Ectodermal cell (in vitro differentiated cells): ENCODE results near the gene CATSPERD.
"Not testable (repeated sequence)": the region's sequence is repeated elsewhere in the genome, so short reads cannot be mapped to it uniquely, and the experiment has no call there.

Source experiments
- H3K27ac ChIP-seq: 2 replicates; pipeline ENCODE4 v1.7.0; 2013; ENCODE audit warnings: mild to moderate bottlenecking, low read depth, low read length; ENCODE audit not compliant: insufficient read depth, poor library complexity, severe bottlenecking
- H3K27me3 ChIP-seq: 2 replicates; pipeline ENCODE4 v1.7.0; 2013; ENCODE audit warnings: mild to moderate bottlenecking, low read length; ENCODE audit not compliant: insufficient read depth, control insufficient read depth, poor library complexity, severe bottlenecking
- H3K36me3 ChIP-seq: one replicate; pipeline ENCODE4 v1.7.0; 2013; ENCODE audit warnings: low read length; ENCODE audit not compliant: control insufficient read depth, insufficient read depth
- H3K4me1 ChIP-seq: one replicate; pipeline ENCODE4 v1.7.0; 2013; ENCODE audit warnings: low read length; ENCODE audit not compliant: control insufficient read depth, insufficient read depth
- H3K4me3 ChIP-seq: 2 replicates; pipeline ENCODE4 v1.7.0; 2013; ENCODE audit warnings: low read depth, low read length, control low read depth; ENCODE audit not compliant: insufficient read depth
- H3K9me3 ChIP-seq: 2 replicates; pipeline ENCODE4 v1.7.0; 2013; ENCODE audit warnings: mild to moderate bottlenecking, low read length, moderate library complexity; ENCODE audit not compliant: control insufficient read depth
- WGBS, 2 experiments: methylation state at CpG; one replicate each; pipeline ENCODE4 v1.1.7; 2013; ENCODE audit warnings: missing lambda C conversion rate in 2 of 2; 5-methylcytosine and 5-hydroxymethylcytosine counted together

Gene CATSPERD

GRCh38 chr19:5744999-5745398 lies 24.6 kb downstream of the CATSPERD start:
- 90 to 94% methylated on average over 10 of the region's 10 CpGs for WGBS, 2 experiments
- H3K4me3 ChIP-seq, H3K4me1 ChIP-seq: not testable (repeated sequence)

GRCh38 chr19:5748920-5749319 lies 28.5 kb downstream of the CATSPERD start:
- H3K4me3 ChIP-seq, H3K27me3 ChIP-seq, H3K36me3 ChIP-seq, H3K27ac ChIP-seq, H3K9me3 ChIP-seq, H3K4me1 ChIP-seq: not testable (repeated sequence)
- WGBS, 2 experiments = 85 to 91% methylated on average over 6 of the region's 6 CpGs

More at GRCh38 chr19:5744999-5745398, 24.6 kb downstream of the CATSPERD start:
- H3K27ac ChIP-seq, H3K27me3 ChIP-seq, H3K36me3 ChIP-seq, H3K9me3 ChIP-seq: not testable (repeated sequence)

- no peaks in the 10 kb centered on the region for H3K9me3 ChIP-seq
- H3K27ac ChIP-seq = no peak overlapping the region
- H3K4me3 ChIP-seq = no peak overlapping the region
- WGBS, 2 experiments = 86 to 90% methylated on average over 4 to 5 of the region's 5 CpGs
- no peaks in the 10 kb centered on the region for H3K4me1 ChIP-seq
- H3K27me3 ChIP-seq = no peaks in the 10 kb centered on the region
- H3K36me3 ChIP-seq = no peaks in the 10 kb centered on the region
Measured at GRCh38 chr19:5749505-5749904, 29.1 kb downstream of the CATSPERD start.

GRCh38 chr19:5751709-5752108 lies 31.3 kb downstream of the CATSPERD start:
- no peaks in the 10 kb centered on the region for H3K9me3 ChIP-seq
- WGBS, 2 experiments = 89 to 94% methylated on average over 7 of the region's 7 CpGs
- H3K4me1 ChIP-seq = no peaks in the 10 kb centered on the region
- H3K27me3 ChIP-seq = no peaks in the 10 kb centered on the region
- no peak overlapping the region for H3K27ac ChIP-seq
- no peaks in the 10 kb centered on the region for H3K36me3 ChIP-seq
- no peak overlapping the region for H3K4me3 ChIP-seq

- WGBS, 2 experiments = 89 to 90% methylated on average over 6 of the region's 6 CpGs
- Histone ChIP-seq H3K4me1 (no peaks in the 10 kb centered on the region), H3K36me3 (no peaks in the 10 kb centered on the region), H3K4me3 (no peak overlapping the region), H3K27ac (no peak overlapping the region), H3K9me3 (no peaks in the 10 kb centered on the region), H3K27me3 (no peaks in the 10 kb centered on the region)
Measured at GRCh38 chr19:5753743-5754142, 33.3 kb downstream of the CATSPERD start.

- no peak overlapping the region for H3K4me3 ChIP-seq
- H3K9me3 ChIP-seq = no peaks in the 10 kb centered on the region
- H3K4me1 ChIP-seq = no peaks in the 10 kb centered on the region
- no peak overlapping the region for H3K27ac ChIP-seq
- 93% methylated on average over 5 of the region's 5 CpGs for WGBS, 2 experiments
- no peaks in the 10 kb centered on the region for H3K27me3 ChIP-seq
- no peaks in the 10 kb centered on the region for H3K36me3 ChIP-seq
Measured at GRCh38 chr19:5762608-5763217, 42.3 kb downstream of the CATSPERD start.

- 93 to 94% methylated on average over 3 of the region's 3 CpGs for WGBS, 2 experiments
- Histone ChIP-seq H3K4me1 (no peaks in the 10 kb centered on the region), H3K27me3 (no peaks in the 10 kb centered on the region), H3K4me3 (no peak overlapping the region), H3K27ac (no peak overlapping the region), H3K9me3 (no peaks in the 10 kb centered on the region), H3K36me3 (no peaks in the 10 kb centered on the region)
Measured at GRCh38 chr19:5765220-5765619, 44.8 kb downstream of the CATSPERD start.

GRCh38 chr19:5767949-5768348 lies 47.5 kb downstream of the CATSPERD start:
- Histone ChIP-seq H3K4me3 (no peak overlapping the region), H3K9me3 (no peaks in the 10 kb centered on the region), H3K27me3 (no peaks in the 10 kb centered on the region), H3K36me3 (no peaks in the 10 kb centered on the region), H3K27ac (no peak overlapping the region), H3K4me1 (no peaks in the 10 kb centered on the region)
- WGBS, 2 experiments = 90 to 92% methylated on average over 9 to 10 of the region's 10 CpGs

GRCh38 chr19:5772416-5772815 lies 52.0 kb downstream of the CATSPERD start:
- no peak overlapping the region for H3K27ac ChIP-seq
- no peaks in the 10 kb centered on the region for H3K9me3 ChIP-seq
- H3K4me1 ChIP-seq = no peaks in the 10 kb centered on the region
- H3K27me3 ChIP-seq = no peaks in the 10 kb centered on the region
- no peaks in the 10 kb centered on the region for H3K36me3 ChIP-seq
- WGBS, 2 experiments = 95 to 96% methylated on average over 19 of the region's 19 CpGs
- no peak overlapping the region for H3K4me3 ChIP-seq

GRCh38 chr19:5773276-5773675 lies 52.8 kb downstream of the CATSPERD start:
- no peaks in the 10 kb centered on the region for H3K9me3 ChIP-seq
- H3K4me1 ChIP-seq = no peaks in the 10 kb centered on the region
- H3K36me3 ChIP-seq = no peaks in the 10 kb centered on the region
- H3K4me3 ChIP-seq = no peak overlapping the region
- H3K27ac ChIP-seq = no peak overlapping the region
- WGBS, 2 experiments = 92 to 94% methylated on average over 5 of the region's 5 CpGs
- H3K27me3 ChIP-seq = no peaks in the 10 kb centered on the region

GRCh38 chr19:5774921-5775320 lies 54.5 kb downstream of the CATSPERD start:
- Histone ChIP-seq H3K27ac (no peak overlapping the region), H3K4me1 (no peaks in the 10 kb centered on the region), H3K9me3 (no peaks in the 10 kb centered on the region), H3K36me3 (no peaks in the 10 kb centered on the region), H3K27me3 (no peaks in the 10 kb centered on the region), H3K4me3 (no peak overlapping the region)
- 88 to 96% methylated on average over 8 of the region's 8 CpGs for WGBS, 2 experiments
